GM23338 (cell line): ENCODE results near the gene UQCR11. TPM values are rescaled to one million over a fixed set of nuclear protein-coding genes. Genes with fewer than 3 reads are reported as not detected.
A peak's percentile ranks its signal among the peaks of the same experiment; 100 is the strongest.

Source experiments
- ATAC-seq: fragments of 200-7000 bp; cut with Tn5 transposase; 3 replicates; pipeline ENCODE4 v1.9.1; 2020
- DNase-seq: peaks from one replicate; pipeline ENCODE4 v3.0.0-alpha.2; 2015; ENCODE audit warnings: low spot score
- H2AFZ ChIP-seq: fragments of 200-600 bp; sonication (generic); 2 replicates; pipeline ENCODE4 v1.8.0; 2016; ENCODE audit warnings: antibody characterized with exemption, mild to moderate bottlenecking, moderate library complexity
- H3F3A ChIP-seq: fragments of 200-600 bp; sonication (generic); replicated peaks from 2 replicates; pipeline ENCODE4 v1.8.0; 2017; ENCODE audit warnings: antibody characterized with exemption, mixed run types, low read depth
- H3K27ac ChIP-seq: fragments of 200-600 bp; sonication (generic); 2 replicates; pipeline ENCODE4 v1.6.1; 2016; ENCODE audit warnings: low read depth
- H3K27me3 ChIP-seq: fragments of 200-600 bp; sonication (generic); 2 replicates; pipeline ENCODE4 v1.8.0; 2016; ENCODE audit warnings: mild to moderate bottlenecking, mixed run types, moderate library complexity; ENCODE audit not compliant: insufficient read depth
- H3K36me3 ChIP-seq: fragments of 200-600 bp; sonication (generic); 2 replicates; pipeline ENCODE4 v1.8.0; 2016; ENCODE audit warnings: mild to moderate bottlenecking; ENCODE audit not compliant: insufficient read depth
- H3K4me1 ChIP-seq: fragments of 200-600 bp; sonication (generic); 2 replicates; pipeline ENCODE4 v1.8.0; 2016; ENCODE audit warnings: mild to moderate bottlenecking, moderate library complexity; ENCODE audit not compliant: insufficient read depth
- H3K4me2 ChIP-seq: fragments of 200-600 bp; sonication (generic); 2 replicates; pipeline ENCODE4 v1.7.1; 2017; ENCODE audit warnings: mixed run types
- H3K4me3 ChIP-seq: fragments of 200-600 bp; sonication (generic); 2 replicates; pipeline ENCODE4 v1.6.1; 2016; ENCODE audit warnings: mixed run types
- H3K79me2 ChIP-seq: fragments of 200-600 bp; sonication (generic); replicated peaks from 2 replicates; pipeline ENCODE4 v1.8.0; 2017; ENCODE audit warnings: mild to moderate bottlenecking; ENCODE audit not compliant: insufficient read depth
- H3K9me2 ChIP-seq: fragments of 200-600 bp; sonication (generic); 2 replicates; pipeline ENCODE4 v1.8.0; 2017; ENCODE audit not compliant: insufficient read depth
- H4K20me1 ChIP-seq: fragments of 200-600 bp; sonication (generic); replicated peaks from 2 replicates; pipeline ENCODE4 v1.8.0; 2017; ENCODE audit warnings: mild to moderate bottlenecking; ENCODE audit not compliant: insufficient read depth
- H3K27ac Mint-ChIP-seq: 2 replicates; pipeline ENCODE4 v1.8.0; 2020; ENCODE audit warnings: inconsistent platforms, mild to moderate bottlenecking, moderate library complexity, mixed read lengths
- H3K27me3 Mint-ChIP-seq: 3 replicates; pipeline ENCODE4 v1.8.0; 2022; ENCODE audit warnings: low read depth, mild to moderate bottlenecking, moderate library complexity, mixed read lengths, inconsistent platforms; ENCODE audit not compliant: insufficient read depth, poor library complexity
- H3K36me3 Mint-ChIP-seq: 3 replicates; pipeline ENCODE4 v1.8.0; 2021; ENCODE audit warnings: low read depth, mild to moderate bottlenecking, inconsistent platforms, moderate library complexity, mixed read lengths
- H3K4me1 Mint-ChIP-seq: 3 replicates; pipeline ENCODE4 v1.8.0; 2020; ENCODE audit warnings: mild to moderate bottlenecking, inconsistent platforms, mixed read lengths
- H3K4me3 Mint-ChIP-seq: 3 replicates; pipeline ENCODE4 v1.8.0; 2021; ENCODE audit warnings: moderate library complexity, mild to moderate bottlenecking, inconsistent platforms, mixed read lengths
- H3K9me3 Mint-ChIP-seq: 3 replicates; pipeline ENCODE4 v1.8.0; 2020; ENCODE audit warnings: moderate library complexity, mild to moderate bottlenecking, inconsistent platforms, mixed read lengths
- CREB1 ChIP-seq: fragments of 250-450 bp; sonication (Bioruptor Pico); IDR thresholded peaks from 2 replicates; pipeline ENCODE4 v1.5.0; 2020; ENCODE audit warnings: low read depth, mild to moderate bottlenecking, moderate library complexity
- CTCF ChIP-seq, 2 experiments: fragments of 200-600 bp in 1 of 2; sonication (generic) in 1 of 2; conservative IDR thresholded peaks; 2 replicates each; pipeline versions ENCODE4 v1.5.1 to v1.6.1; 2016 to 2017; ENCODE audit warnings: antibody characterized with exemption in 2 of 2, low read depth in 2 of 2, mild to moderate bottlenecking in 2 of 2, moderate library complexity in 1 of 2
- EZH2 ChIP-seq: fragments of 200-600 bp; sonication (generic); IDR thresholded peaks from one replicate; pipeline ENCODE4 v1.8.0; 2017; ENCODE audit warnings: antibody characterized with exemption, mild to moderate bottlenecking, low read depth; ENCODE audit not compliant: unreplicated experiment
- NANOG ChIP-seq: IDR thresholded peaks from 2 replicates; pipeline ENCODE4 v1.6.1; 2016; ENCODE audit warnings: antibody characterized with exemption, borderline replicate concordance
- POLR2AphosphoS5 ChIP-seq: IDR thresholded peaks from 2 replicates; pipeline ENCODE4 v1.6.1; 2016; ENCODE audit warnings: antibody characterized with exemption, low read depth
- REST ChIP-seq: IDR thresholded peaks from one replicate; pipeline ENCODE4 v1.6.1; 2018; ENCODE audit warnings: antibody characterized with exemption; ENCODE audit not compliant: unreplicated experiment
- STAT1 ChIP-seq: IDR thresholded peaks from one replicate; pipeline ENCODE4 v1.6.1; 2016; ENCODE audit warnings: antibody characterized with exemption; ENCODE audit not compliant: unreplicated experiment
- ZNF114 ChIP-seq: fragments of 250-450 bp; sonication (Bioruptor Pico); IDR thresholded peaks from 2 replicates; pipeline ENCODE4 v1.5.0; 2020; ENCODE audit warnings: mild to moderate bottlenecking, moderate library complexity
- polyA plus RNA-seq: library from polyadenylated mRNA; unstranded; fragments of >200 nt; fragmentation: Nextera tagmentation; extraction: Ambion mirVana; gene quantifications from 2 replicates; pipeline ENCODE4 v1.2.1, GENCODE V29; 2016
- total RNA-seq: library from RNA; depleted of rRNA; stranded (reverse); fragments of >200 nt; shearing (Covaris generic); gene quantifications from 2 replicates; pipeline ENCODE4 v1.2.3, GENCODE V29; 2014

Gene UQCR11
- total and polyA plus RNA-seq, 2 experiments from 2014 or later = 46.4 to 413 TPM

DNA sequence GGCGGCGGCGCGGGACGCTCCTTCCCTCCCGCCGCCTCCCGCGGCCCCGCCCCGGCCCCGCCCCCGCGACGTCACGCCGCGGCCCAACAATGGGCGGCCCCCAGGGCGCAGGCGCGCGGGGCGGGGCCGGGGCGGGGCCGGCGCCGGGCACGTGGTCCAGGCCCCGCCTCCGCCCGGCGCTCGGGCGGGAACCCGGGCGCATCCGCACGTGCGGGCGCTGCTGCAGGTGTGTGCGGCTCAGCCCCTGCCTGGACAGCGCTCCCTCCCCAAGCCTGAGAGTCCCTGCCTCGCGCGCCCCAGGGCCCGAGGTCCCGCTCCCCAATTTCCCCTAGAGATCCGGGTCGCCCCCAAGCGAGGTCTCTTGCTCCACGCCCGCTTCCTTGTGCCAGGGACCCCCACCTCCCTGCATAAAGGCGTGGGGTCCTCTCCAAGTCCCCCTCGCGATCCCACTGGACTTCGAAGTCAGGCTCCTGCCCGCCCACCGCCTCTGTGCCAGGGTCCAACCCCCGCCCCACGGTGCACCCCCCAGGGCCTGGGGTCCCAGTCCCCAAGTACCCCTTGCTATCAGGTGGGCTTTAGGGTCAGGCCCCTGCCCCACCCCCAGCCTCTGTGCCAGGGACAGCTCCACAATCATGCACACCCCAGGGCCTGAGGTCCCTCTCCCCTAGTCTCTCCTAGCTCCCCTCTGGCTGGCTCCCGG lies 36.8 kb downstream of the UQCR11 start, which contains the start of gene MEX3D:
TSS of gene MEX3D (minus strand) at position 6 of the 700 bp plus-strand sequence. CDS start 267 bp downstream, outside the sequence.
- Histone ChIP-seq H4K20me1 (peaks cover 18% of the 10 kb centered on the region; the same call in 1 of the 2 replicates), H3K27ac (no peak within 1 kb of the TSS), H3K79me2 (peaks cover 32% of the 10 kb centered on the region), H3K4me2 (peak within 1 kb of the TSS; percentile 90), H3K9me2 (no peaks in the 10 kb centered on the region), H2AFZ (no peak within 1 kb of the TSS), H3K4me1 (no peaks in the 10 kb centered on the region; the same call in 1 of the 2 replicates), H3K36me3 (no peaks in the 10 kb centered on the region), H3F3A (no peaks in the 10 kb centered on the region; the same call in 1 of the 2 replicates), H3K27me3 (peaks cover 25% of the 10 kb centered on the region), H3K4me3 (peak within 1 kb of the TSS; percentile 89)
- peak within 1 kb of the TSS; percentile 73 for H3K4me3 Mint-ChIP-seq
- TF ChIP-seq CREB1 (CRISPR knock-in tag) (no peak), POLR2AphosphoS5 (peak; percentile 38; the same call in 1 of the 2 replicates)
- peaks cover 42% of the 10 kb centered on the region for H3K27me3 Mint-ChIP-seq
- DNase-seq (peak; percentile 83), ATAC-seq (peak; percentile 28)
- H3K27ac Mint-ChIP-seq = no peak within 1 kb of the TSS
- H3K9me3 Mint-ChIP-seq = peaks cover 9% of the 10 kb centered on the region
- peaks cover 8% of the 10 kb centered on the region for H3K4me1 Mint-ChIP-seq
- peaks cover 19% of the 10 kb centered on the region for H3K36me3 Mint-ChIP-seq

DNA sequence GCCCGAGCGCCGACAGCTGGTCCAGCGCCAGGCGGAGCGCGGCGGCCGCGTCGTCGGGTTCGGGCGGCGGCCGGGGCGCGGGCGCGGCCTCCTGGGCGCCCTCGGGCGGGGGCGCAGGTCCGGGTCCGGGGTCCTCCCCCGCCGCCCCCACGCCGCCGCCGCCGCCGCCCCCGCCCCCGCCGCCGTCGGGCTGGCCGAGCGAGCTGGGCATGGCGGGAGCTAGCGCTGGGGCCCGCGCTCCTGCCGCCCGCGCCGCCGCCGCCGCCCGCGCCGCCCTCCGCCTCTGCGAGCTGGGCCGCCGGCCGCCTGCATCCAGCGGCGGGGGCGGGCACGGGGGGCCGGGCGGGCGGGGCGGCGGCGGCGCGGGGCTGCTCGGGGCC lies 37.4 kb downstream of the UQCR11 start:
- ATAC-seq (no peak), DNase-seq (no peak)
- no peak overlapping the region for H3K4me3 ChIP-seq
- Mint-ChIP-seq H3K9me3 (peaks cover 9% of the 10 kb centered on the region), H3K4me3 (no peak overlapping the region), H3K4me1 (peaks cover 8% of the 10 kb centered on the region), H3K36me3 (peaks cover 25% of the 10 kb centered on the region), H3K27ac (no peak overlapping the region), H3K27me3 (peaks cover 38% of the 10 kb centered on the region)
- H4K20me1 ChIP-seq = peaks cover 23% of the 10 kb centered on the region; the same call in 1 of the 2 replicates
- no peak overlapping the region for H3K27ac ChIP-seq
- TF ChIP-seq CTCF (conservative IDR thresholded peaks at IDR 0.05; ENCODE audit: low read depth in 2 of 2) (no peak), ZNF114 (CRISPR knock-in tag) (no peak)
- H3F3A ChIP-seq = no peaks in the 10 kb centered on the region; the same call in 1 of the 2 replicates
- no peaks in the 10 kb centered on the region; the same call in 1 of the 2 replicates for H3K4me1 ChIP-seq
- H3K36me3 ChIP-seq = no peaks in the 10 kb centered on the region
- H3K27me3 ChIP-seq = peaks cover 25% of the 10 kb centered on the region
- no peaks in the 10 kb centered on the region for H3K9me2 ChIP-seq
- peaks cover 38% of the 10 kb centered on the region for H3K79me2 ChIP-seq
- no peak overlapping the region for H3K4me2 ChIP-seq
- H2AFZ ChIP-seq = no peak overlapping the region

GRCh38 chr19:1567116-1567847 lies 38.0 kb downstream of the UQCR11 start:
- H3K9me3 Mint-ChIP-seq = peaks cover 9% of the 10 kb centered on the region
- Histone ChIP-seq H3K36me3 (no peaks in the 10 kb centered on the region), H3K4me3 (peak overlapping the region; percentile 89), H3K4me1 (no peaks in the 10 kb centered on the region; the same call in 1 of the 2 replicates), H3K27ac (peak overlapping the region; percentile 92; the same call in 1 of the 2 replicates), H2AFZ (no peak overlapping the region), H3K79me2 (peaks cover 44% of the 10 kb centered on the region), H3F3A (no peaks in the 10 kb centered on the region; the same call in 1 of the 2 replicates), H3K27me3 (peaks cover 25% of the 10 kb centered on the region), H3K9me2 (no peaks in the 10 kb centered on the region), H3K4me2 (peak overlapping the region; percentile 90), H4K20me1 (peaks cover 27% of the 10 kb centered on the region; the same call in 1 of the 2 replicates)
- no peak for ATAC-seq
- H3K4me3 Mint-ChIP-seq = peak overlapping the region; percentile 73
- peaks cover 8% of the 10 kb centered on the region for H3K4me1 Mint-ChIP-seq
- no peak for DNase-seq
- peaks cover 30% of the 10 kb centered on the region for H3K36me3 Mint-ChIP-seq
- H3K27ac Mint-ChIP-seq = no peak overlapping the region
- H3K27me3 Mint-ChIP-seq = peaks cover 37% of the 10 kb centered on the region
- no peak for TF ChIP-seq REST
- TF ChIP-seq EZH2 = no peak
- no peak for TF ChIP-seq CREB1 (CRISPR knock-in tag)
- no peak for TF ChIP-seq POLR2AphosphoS5
- no peak for TF ChIP-seq CTCF (conservative IDR thresholded peaks at IDR 0.05; ENCODE audit: low read depth in 2 of 2)
- no peak for TF ChIP-seq STAT1
- TF ChIP-seq NANOG = no peak
